ENCODE measurements around the gene CFAP97D1. TPM values are rescaled to one million over a fixed set of nuclear protein-coding genes. Genes with fewer than 3 reads are reported as not detected.

The CFAP97D1 gene
- total and polyA plus RNA-seq, 10 of the 15 experiments (the other 5 are each of a cell fraction or from before 2014, with no cell fraction given) = 0.13 TPM; not detected in 9

DNA sequence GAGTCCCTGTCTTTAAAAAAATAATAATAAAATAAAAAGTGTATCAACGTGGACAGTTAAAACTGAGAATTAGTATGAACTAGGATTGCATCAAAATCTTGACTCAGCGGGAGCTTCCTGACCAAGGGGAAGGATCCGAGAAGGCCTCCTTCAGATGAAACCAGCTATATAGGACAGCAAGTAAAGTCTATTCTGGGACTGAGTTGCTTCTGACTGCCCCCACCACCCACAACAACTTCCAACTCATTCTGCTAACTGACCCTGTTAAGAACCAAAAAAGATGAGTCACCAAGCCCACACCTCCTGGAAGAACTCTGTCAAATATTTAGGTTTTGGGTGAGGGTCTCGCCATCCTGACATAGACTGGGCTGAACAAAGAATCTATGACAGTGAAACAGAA lies 27.8 kb downstream of the CFAP97D1 start:
- Histone ChIP-seq H3K27ac (ENCODE audit: control insufficient read depth, insufficient read depth) (no peak overlapping the region), H3K36me3 (ENCODE audit: control insufficient read depth in 2 of 2, insufficient read depth in 2 of 2, low read length in 1 of 2) (no peaks in the 10 kb centered on the region), H3K9me3 (replicated peaks; ENCODE audit: control insufficient read depth, insufficient read depth, low read length) (no peaks in the 10 kb centered on the region; the same call in 2 of the 3 replicates), H3K4me3 (no peak overlapping the region), H3K79me2 (ENCODE audit: control insufficient read depth, insufficient read depth, low read length) (no peaks in the 10 kb centered on the region), H3K4me2 (ENCODE audit: control insufficient read depth, insufficient read depth) (no peak overlapping the region), H3K4me1 (ENCODE audit: control insufficient read depth, insufficient read depth, low read length) (no peaks in the 10 kb centered on the region), H3K27me3 (replicated peaks in 1 of 2; ENCODE audit: control insufficient read depth in 2 of 2, insufficient read depth in 2 of 2, low read length in 1 of 2) (peaks cover 2 to 3% of the 10 kb centered on the region in 2 experiments), H4K20me1 (ENCODE audit: control insufficient read depth, insufficient read depth) (no peaks in the 10 kb centered on the region), H3K9ac (ENCODE audit: control insufficient read depth, insufficient read depth, low read length) (no peak overlapping the region), H2AFZ (ENCODE audit: control insufficient read depth, low read depth, low read length) (no peak overlapping the region)
- intact Hi-C loops (cut with micrococcal nuclease; ENCODE audit: unreplicated experiment) (no loop called here), in situ Hi-C loops (cut with MboI) (no loop called here)
- FAIRE-seq = no peak
- POLR2A ChIA-PET = no interaction called here
- TF ChIP-seq CTCF (IDR thresholded peaks at IDR 0.05 in 2 of 3, conservative IDR thresholded peaks at IDR 0.05 in 1 of 3; ENCODE audit: control insufficient read depth in 2 of 3, extremely low read depth in 1 of 3, insufficient read depth in 1 of 3, low read depth in 3 of 3, low read length in 3 of 3) = no peak
- TF ChIP-seq, protein P1, sequence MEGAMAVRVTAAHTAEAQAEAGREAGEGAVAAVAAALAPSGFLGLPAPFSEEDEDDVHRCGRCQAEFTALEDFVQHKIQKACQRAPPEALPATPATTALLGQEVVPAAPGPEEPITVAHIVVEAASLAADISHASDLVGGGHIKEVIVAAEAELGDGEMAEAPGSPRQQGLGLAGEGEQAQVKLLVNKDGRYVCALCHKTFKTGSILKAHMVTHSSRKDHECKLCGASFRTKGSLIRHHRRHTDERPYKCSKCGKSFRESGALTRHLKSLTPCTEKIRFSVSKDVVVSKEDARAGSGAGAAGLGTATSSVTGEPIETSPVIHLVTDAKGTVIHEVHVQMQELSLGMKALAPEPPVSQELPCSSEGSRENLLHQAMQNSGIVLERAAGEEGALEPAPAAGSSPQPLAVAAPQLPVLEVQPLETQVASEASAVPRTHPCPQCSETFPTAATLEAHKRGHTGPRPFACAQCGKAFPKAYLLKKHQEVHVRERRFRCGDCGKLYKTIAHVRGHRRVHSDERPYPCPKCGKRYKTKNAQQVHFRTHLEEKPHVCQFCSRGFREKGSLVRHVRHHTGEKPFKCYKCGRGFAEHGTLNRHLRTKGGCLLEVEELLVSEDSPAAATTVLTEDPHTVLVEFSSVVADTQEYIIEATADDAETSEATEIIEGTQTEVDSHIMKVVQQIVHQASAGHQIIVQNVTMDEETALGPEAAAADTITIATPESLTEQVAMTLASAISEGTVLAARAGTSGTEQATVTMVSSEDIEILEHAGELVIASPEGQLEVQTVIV (IDR thresholded peaks at IDR 0.05; ENCODE audit: borderline replicate concordance, partially characterized antibody) = no peak
- no peak for TF ChIP-seq CBFB (IDR thresholded peaks at IDR 0.05; ENCODE audit: low read depth)
- no peak for TF ChIP-seq YBX1 (IDR thresholded peaks at IDR 0.05)
- TF ChIP-seq, protein P2, sequence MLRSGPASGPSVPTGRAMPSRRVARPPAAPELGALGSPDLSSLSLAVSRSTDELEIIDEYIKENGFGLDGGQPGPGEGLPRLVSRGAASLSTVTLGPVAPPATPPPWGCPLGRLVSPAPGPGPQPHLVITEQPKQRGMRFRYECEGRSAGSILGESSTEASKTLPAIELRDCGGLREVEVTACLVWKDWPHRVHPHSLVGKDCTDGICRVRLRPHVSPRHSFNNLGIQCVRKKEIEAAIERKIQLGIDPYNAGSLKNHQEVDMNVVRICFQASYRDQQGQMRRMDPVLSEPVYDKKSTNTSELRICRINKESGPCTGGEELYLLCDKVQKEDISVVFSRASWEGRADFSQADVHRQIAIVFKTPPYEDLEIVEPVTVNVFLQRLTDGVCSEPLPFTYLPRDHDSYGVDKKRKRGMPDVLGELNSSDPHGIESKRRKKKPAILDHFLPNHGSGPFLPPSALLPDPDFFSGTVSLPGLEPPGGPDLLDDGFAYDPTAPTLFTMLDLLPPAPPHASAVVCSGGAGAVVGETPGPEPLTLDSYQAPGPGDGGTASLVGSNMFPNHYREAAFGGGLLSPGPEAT (IDR thresholded peaks at IDR 0.05; ENCODE audit: low read depth) = no peak
- no peak for TF ChIP-seq EGR1 (IDR thresholded peaks at IDR 0.05; ENCODE audit: borderline replicate concordance in 1 of 2, low read depth in 2 of 2, low read length in 2 of 2)
- TF ChIP-seq, protein P3, sequence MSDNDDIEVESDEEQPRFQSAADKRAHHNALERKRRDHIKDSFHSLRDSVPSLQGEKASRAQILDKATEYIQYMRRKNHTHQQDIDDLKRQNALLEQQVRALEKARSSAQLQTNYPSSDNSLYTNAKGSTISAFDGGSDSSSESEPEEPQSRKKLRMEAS (IDR thresholded peaks at IDR 0.05; ENCODE audit: low read depth, low read length) = no peak
- TF ChIP-seq NBN (IDR thresholded peaks at IDR 0.05) = no peak
- no peak for TF ChIP-seq NRF1 (conservative IDR thresholded peaks at IDR 0.05; ENCODE audit: low read depth, low read length)
- no peak for TF ChIP-seq HDAC6 (IDR thresholded peaks at IDR 0.05; ENCODE audit: unreplicated experiment)
- no peak for TF ChIP-seq IKZF1 (conservative IDR thresholded peaks at IDR 0.05)
- no peak for ATAC-seq
- no peak for DNase-seq (ENCODE audit: low read depth, low spot score)
- WGBS (ENCODE audit: insufficient coverage, insufficient replicate concordance, low lambda C conversion rate, missing lambda C conversion rate) = 10% methylated on average over 4 of the region's 4 CpGs
- CTCF ChIA-PET = interaction anchor here (1.6 kb wide), 1 partner anchor 42 kb away, joined by 5 read pairs; no protein-coding TSS in a partner anchor
- BruUV-seq (replicated peaks) = no TSS peak
- SMC1A ChIA-PET (ENCODE audit: uncharacterized antibody, unreplicated experiment) = no interaction called here
- RAD21 ChIA-PET (ENCODE audit: unreplicated experiment) = no interaction called here

Measured in GM12878 (cell line).